ENCODE measurements around the gene ZNF559.
"Not testable (repeated sequence)": the region's sequence is repeated elsewhere in the genome, so short reads cannot be mapped to it uniquely, and the experiment has no call there.

Gene ZNF559

DNA sequence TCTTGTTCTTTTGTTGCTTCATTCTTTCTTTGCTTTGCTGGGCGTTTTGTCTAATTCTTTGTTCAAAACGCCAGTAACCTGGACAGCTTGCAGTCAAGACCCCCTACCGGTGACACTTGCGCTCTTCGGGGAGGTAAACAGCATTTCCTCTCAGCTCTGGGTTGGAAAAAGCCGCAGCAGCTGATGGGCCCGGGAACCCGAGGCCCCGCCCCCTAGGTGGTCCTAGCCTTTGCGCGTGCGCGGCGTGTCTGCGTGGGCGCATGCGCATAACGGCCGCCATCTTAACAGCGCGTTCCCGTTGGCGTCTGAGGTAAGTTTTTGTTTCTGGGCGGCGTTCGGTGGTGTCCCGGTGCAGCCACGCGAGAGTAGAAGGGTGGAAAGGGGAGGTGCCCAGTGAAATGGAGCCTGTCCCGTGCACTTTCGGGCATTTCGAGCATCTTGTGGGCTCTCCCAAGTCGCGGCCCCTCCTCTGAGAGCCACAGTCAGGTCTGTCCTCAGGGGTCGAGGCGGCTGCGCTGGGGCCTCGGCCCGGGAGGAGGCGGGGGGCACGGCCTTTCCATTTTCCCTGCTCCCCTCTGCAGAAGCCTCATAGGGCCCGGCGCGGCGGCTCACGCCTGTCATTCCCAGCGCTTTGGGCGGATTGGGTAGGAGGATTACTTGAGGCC lies at the start of gene ZNF559:
ZNF559 (plus strand) TSS at position 261 of the 665 bp plus-strand sequence. CDS start 14,371 bp downstream, outside the sequence.
- peak; percentile 94 for DNase-seq (ENCODE audit: low read depth)

DNA sequence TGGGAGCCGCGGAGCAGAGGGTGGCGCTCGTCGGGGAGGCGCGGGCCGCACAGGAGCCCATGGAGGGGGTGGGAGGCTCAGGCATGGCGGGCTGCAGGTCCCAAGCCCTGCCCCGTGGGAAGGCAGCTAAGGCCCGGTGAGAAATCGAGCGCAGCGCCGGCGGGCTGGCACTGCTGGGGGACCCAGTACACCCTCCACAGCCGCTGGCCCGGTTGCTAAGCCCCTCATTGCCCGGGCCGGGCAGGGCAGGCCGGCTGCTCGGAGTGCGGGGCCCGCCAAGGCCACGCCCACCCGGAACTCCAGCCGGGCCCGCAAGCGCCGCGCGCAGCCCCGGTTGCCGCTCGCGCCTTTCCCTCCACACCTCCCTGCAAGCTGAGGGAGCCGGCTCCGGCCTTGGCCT lies 40.5 kb upstream of the ZNF559 start:
- not testable (repeated sequence) for DNase-seq (ENCODE audit: low read depth)

DNA sequence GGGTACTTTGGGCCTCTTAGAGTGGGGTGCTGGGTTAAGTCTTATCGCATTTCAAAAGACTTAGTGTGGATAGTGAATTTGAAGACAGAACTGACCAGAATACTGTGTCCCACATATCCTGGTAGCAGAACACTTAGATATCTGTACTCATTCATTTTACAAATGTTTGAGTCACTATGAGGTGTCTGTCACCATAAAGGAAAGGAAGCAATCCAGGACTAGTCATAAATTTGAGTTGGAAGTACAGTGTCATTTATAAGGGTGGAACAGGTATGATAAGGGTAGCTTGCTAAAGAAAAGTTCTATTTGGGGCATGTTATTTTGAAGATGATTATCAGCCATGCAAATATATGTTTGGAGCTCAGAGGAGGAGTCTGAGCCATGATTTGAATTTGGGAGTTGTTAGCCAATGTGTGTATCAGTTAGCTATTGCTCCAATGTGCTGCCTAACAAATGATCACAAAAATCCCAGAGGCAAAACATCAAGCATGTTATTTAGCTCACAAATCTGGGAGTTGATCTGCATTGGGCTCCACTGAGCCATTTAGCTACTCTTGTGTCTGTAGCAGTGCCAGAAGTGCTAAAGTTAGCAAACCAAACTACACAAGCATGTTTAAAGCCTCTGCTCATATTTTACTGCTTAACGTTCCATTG lies 34.6 kb upstream of the ZNF559 start:
- DNase-seq (ENCODE audit: low read depth) = no peak

DNA sequence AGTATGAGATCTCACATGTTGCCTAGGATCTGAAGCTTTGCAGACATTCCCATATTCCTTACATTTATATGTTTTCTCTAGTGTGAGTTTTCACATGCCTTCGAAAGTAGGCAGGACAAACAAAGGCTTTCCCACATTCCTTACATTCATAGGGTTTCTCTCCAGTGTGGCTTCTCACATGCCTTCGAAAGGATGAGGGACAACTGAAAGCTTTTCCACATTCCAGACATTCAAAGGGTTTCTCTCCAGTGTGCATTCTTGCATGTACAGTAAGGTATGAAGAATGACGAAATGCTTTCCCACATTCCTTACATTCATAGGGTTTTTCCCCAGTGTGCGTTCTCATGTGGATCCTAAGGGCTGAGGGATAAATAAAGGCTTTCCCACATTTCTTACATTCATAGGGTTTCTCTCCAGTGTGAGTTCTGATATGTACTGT lies 28.5 kb upstream of the ZNF559 start:
- no peak for DNase-seq (ENCODE audit: low read depth)

DNA sequence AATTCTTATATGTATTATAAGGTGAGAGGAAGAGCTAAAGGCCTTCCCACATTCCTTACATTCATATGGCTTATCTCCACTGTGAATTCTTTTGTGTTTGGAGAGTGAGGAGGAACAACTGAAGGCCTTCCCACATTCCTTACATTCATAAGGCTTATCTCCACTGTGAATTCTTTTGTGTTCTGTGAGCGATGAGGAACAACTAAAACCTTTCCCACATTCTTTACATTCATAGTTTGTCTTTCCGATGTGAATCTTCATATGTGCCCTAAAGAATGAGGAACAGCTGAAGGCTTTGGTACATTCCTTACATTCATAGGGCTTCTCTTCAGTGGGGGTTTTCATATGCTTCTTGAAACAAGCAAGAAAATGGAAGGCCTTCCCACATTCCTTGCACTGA lies 27.6 kb upstream of the ZNF559 start:
- DNase-seq (ENCODE audit: low read depth) = no peak

DNA sequence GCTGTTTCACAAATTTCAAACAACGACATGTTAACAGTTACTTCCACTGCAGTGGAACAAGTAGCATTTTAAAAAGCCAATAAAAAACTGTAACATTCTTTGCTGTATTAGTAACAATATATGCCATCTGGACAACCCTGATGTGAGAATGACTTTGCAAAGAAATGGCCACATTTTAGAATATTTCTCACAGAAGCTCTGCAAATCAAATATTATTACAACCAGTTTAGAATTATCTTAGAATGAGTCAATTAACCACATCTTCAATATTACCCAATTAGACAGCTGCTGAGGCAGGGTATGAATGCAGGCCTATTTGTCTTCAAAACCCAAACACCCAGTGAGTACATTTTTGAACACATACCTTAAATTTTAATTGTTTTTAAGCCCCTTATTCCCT lies 17.5 kb upstream of the ZNF559 start:
- DNase-seq (ENCODE audit: low read depth) = no peak

DNA sequence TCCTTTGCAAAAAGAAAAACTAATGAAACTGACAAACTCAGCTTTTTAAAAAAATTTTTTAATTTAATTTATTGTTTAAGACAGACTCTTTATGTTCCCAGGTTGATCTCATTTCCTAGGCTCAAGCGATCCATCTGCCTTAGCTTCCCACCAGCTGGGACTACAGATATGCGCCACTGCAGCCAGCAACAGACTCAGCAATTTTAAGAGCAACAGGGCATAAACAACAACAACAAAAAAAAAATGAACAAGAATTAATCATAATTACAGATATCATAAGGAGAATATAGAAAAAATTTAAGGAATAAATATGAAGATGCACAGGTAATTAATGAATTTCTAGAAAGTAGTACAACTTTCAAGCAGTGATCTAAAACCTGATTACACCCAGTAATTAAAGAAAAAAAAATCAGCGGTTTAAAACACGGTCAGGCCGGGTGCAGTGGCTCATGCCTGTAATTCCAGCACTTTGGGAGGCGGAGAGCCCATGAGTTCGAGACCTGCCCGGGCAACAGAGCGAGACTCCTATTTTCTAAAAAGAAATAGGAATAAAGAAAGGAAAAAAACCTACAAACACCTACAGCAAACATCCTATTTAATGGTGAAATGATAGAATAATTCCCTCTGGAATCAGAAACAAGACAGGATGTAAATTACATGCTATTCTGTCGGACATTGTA lies 15.7 kb upstream of the ZNF559 start:
- DNase-seq (ENCODE audit: low read depth) = no peak

DNA sequence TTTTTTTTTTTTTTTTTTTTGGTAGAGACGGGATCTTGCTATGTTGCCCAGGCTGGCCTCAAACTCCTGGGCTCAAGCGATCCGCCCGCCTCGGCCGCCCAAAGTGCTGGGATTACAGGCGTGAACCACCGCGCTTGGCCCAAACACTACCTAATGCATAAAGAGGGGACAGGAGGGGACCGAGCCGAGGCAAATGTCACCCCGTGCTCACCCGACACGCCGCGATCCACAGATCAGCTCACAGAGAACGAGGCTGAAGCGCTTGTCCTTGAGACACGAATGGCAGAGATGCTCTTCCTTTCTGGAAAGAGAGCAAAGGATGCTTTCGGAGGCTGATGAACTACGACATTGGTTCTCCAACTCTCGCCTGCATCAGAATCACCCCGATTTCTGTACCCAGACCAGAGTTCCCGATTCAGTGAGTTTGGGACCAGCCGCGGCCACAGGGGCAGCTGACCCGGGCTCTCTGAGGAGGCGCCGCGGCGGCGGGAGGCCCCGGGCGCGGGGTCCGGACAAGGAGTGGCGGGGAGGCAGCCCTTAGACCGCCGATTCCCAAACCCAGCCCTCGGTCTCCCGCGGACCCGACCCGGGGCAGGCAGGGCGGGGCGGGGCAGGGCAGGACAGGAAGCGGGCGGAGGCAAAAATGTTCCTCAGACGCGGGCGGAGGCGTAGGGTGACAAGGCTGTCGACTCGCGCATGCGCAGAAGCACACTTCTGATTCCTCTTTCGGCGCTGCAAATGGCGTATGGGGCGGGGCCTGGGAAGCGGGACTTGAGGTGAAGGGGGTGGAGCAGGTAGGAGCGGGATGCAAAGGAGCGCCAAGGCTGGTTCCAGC lies 14.6 kb upstream of the ZNF559 start, which contains the start of gene ZNF699:
ZNF699 (minus strand) TSS at position 700 of the 835 bp plus-strand sequence. CDS start 4,719 bp downstream, outside the sequence.
- peak; percentile 96 for DNase-seq (ENCODE audit: low read depth)

DNA sequence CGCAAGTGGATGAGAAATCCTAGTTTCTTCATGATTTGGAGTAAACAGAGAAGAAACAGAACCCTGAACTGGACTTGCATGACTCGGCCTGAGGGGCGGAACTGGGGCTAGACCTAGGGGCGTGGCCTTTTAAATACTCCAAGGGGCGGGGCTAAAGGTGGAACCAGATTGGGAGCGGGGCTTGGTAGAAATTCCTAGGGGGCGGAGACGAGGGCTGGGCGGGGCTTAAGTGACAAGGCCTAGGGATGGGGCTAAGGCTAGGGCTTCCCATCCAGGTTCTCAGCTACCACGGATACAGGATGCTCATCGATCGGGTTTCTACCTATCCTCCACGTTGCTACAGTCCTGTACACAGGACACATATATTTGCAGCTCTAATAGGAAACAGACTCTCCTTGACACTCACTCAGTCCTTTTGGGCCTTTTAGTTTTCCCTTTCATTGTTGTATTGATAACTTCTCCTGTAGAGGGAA lies 14.0 kb upstream of the ZNF559 start:
- DNase-seq (ENCODE audit: low read depth) = peak; percentile 85

DNA sequence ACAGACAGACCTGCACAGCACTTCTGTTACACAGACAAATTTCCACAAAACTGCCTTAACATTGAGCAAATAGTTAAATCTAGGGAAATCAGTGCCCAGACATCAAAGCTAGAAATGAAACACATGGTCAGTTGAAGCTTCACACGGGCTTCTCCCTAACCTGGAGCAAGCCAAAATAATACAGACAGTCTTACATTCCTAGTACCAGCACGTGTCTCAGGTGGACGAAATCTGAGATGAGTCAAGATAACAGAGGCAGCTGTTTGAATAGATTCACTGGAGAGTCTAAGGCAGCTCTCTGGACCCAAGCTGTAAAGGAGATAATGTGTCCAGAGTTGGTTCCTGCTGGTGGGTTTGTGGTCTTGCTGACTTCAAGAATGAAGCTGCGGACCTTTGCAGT lies 10.2 kb upstream of the ZNF559 start:
- no peak for DNase-seq (ENCODE audit: low read depth)

DNA sequence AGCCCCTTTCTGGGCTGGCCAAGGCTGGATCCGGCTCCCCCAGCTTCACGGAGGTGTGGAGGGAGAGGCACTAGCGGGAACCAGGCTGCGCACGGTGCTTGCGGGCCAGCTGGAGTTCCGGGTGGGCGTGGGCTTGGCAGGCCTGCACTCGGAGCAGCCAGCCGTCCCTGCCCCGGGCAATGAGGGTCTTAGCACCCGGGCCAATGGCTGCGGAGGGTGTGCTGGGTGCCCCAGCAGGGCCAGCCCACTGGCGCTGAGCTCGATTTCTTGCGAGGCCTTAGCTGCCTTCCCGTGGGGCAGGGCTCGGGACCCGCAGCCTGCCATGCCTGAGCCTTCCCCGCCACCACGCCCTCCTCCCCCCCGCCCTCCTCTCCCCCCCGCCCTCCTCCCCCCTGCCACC lies 2.6 kb upstream of the ZNF559 start:
- DNase-seq (ENCODE audit: low read depth) = no peak

DNA sequence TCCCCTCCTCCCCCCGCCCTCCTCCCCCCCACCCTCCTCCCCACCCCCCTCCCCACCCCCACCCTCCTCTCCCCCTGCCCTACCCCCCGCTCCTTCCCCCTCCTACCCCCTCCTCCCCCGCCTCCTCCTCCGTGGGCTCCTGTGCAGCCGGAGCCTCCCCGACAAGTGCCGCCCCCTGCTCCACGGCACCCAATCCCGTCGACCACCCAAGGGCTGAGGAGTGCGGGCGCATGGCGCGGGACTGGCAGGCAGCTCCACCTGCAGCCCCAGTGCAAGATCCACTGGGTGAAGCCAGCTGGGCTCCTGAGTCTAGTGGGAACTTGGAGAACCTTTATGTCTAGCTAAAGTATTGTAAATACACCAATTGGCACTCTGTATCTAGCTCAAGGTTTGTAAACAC lies 2.2 kb upstream of the ZNF559 start:
- not testable (repeated sequence) for DNase-seq (ENCODE audit: low read depth)

DNA sequence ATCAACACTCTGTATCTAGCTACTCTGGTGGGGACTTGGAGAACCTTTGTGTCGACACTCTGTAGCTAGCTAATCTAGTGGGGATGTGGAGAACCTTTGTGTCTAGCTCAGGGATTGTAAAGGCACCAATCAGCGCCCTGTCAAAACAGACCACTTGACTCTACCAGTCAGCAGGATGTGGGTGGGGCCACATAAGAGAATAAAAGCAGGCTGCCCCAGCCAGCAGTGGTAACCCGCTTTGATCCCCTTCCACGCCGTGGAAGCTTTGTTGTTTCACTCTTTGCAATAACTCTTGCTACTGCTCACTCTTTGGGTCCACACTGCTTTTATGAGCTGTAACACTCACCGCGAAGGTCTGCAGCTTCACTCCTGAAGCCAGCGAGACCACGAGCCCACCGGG lies 1.8 kb upstream of the ZNF559 start:
- not testable (repeated sequence) for DNase-seq (ENCODE audit: low read depth)

DNA sequence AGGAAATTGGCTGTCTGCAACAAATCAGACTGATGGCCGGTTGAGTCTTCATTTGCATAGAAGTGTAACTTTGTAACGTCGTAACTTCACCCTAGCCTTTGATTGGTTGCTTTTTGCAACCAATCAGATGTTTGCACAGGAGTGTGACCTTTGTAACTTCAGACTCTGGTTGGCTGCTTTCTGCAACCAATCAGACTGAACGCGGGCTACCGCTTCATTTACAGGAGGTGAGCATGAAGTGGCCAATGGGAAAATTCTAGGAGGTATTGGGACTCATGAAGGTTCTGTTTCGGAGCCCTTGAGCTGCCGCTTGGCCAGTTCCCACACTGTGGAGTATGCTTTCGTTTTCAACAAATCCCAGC lies 441 bp upstream of the ZNF559 start:
- peak; percentile 65 for DNase-seq (ENCODE audit: low read depth)

DNA sequence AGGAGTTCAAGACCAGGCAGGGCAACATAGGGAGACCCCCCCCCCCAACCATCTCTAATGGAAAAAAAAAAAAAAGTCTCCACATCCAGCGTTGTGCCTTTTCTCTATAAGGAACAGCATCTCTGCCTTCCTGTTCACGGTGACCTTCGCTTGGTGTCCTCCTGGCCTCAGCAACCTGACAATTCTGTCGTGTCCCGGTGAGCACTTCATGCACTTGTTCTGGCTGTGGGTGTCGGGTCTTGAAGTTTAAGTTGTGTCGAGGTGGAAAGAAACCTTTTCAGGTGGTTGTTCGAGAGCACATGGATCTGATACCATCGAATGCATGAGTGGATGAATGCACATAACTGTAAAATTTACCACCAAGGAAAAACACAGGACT lies 594 bp downstream of the ZNF559 start:
- DNase-seq (ENCODE audit: low read depth) = no peak

DNA sequence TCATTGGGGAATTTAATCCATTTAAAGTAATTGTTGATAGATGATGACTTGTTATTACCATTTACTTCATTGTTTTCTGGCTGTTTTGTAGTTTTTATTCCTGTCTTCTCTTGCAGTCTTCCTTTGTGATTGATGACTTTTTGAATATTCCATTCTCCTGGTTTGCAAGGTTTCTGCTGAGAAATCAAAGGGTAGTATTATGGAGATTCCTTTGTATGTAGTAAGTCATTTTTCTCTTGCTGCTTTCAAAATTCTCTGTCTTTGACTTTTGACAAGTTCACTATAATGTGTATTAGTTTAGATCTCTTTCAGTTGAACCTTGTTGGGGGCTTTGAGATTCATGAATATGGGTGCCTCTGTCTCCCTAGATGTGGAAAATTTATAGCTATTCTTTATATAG lies 6.0 kb downstream of the ZNF559 start:
- DNase-seq (ENCODE audit: low read depth) = no peak

DNA sequence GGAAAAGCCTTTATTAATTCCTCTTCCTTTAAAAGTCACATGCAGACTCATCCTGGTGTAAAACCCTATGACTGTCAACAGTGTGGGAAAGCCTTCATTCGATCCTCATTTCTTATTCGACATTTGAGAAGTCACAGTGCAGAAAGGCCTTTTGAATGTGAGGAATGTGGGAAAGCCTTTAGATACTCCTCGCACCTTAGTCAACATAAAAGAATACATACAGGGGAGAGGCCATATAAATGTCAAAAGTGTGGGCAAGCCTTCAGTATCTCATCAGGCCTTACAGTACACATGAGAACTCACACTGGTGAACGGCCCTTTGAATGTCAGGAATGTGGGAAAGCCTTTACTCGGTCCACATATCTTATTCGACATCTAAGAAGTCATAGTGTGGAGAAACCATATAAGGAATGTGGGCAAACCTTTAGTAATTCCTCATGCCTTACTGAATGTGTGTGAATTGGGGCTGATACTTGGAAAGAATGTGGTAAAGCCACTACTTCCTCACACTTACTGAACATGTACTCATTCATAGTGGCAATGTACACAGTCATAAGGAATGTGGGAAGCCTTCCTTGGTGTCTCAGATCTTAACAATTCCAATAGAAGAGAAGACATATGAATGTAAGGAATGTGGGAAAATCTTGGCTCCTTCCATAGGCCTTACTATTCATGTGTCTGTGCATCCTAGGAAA lies 18.8 kb downstream of the ZNF559 start:
- DNase-seq (ENCODE audit: low read depth) = no peak

DNA sequence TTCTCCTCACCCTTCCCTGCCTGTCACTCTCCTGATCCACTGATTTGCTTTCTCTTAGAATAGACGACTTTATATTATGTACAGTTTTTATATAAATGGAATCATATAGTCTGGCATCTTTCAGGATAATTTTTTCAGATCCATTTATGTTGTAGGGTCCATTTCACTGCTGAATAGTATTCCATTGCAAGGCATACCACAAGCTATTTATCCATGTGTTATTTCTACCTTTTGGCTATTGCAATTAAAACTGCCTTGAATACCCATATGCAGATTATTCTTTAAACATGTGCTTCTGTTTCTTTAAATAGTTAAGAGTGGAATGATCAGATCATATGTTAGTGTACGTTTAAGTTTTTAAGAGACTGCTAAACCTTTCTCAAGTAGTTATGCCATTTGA lies 21.0 kb downstream of the ZNF559 start:
- DNase-seq (ENCODE audit: low read depth) = no peak

DNA sequence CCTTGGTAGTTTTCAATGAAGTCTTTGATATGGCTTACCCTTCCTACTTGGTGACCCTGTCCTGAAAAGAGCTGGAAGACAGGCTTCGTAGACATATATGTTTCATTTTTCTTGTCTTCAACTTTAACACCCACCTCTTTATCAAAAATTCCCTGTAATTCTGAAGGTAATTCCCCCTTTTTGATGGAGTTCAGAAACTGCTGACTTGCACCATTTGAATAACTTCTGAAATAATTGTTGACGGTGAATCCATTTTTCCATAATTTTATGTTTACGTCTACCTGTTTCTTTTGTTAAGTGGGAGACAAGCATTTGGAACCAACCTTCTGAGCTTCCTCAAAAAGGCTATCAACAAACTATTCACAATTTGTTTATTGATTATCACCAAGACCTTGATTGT lies 24.3 kb downstream of the ZNF559 start:
- no peak for DNase-seq (ENCODE audit: low read depth)

DNA sequence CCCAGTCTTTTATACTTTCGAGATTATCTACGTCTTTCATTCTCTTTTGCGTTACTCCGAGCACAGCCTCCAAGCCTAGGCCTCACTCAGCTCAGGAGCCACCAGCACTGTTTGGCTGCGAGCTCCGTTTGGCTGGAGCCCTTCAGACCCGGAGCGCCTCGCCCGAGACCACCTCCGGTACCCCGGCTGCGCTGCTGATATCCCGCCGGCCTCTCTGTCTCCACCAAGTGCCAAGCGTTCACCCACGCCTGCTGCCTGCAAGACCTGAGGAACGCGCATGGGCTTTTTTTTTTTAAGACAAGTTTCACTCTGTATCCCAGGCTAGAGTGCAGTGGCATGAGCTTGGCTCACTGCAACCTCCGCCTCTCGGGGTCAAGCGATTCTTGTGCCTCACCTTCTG lies 24.7 kb downstream of the ZNF559 start:
- no peak for DNase-seq (ENCODE audit: low read depth)

DNA sequence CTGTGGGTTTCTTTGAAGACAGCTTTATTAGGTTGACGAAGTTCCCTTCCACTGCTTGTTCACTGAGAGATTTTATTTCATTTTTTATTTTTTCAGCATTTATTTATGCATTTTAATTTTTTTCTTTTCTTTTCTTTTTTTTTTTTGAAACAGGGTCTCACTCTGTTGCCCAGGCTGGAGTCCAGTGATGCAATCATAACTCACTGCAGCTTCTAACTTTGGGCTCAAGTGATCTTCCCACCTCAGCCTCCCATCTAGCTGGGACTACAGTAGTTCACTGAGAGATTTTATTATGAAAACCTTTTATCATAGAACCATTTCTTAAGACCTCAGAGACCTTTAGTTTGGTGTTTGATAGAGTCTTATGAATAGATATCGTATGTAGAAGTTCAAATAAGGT lies 28.5 kb downstream of the ZNF559 start:
- DNase-seq (ENCODE audit: low read depth) = no peak

DNA sequence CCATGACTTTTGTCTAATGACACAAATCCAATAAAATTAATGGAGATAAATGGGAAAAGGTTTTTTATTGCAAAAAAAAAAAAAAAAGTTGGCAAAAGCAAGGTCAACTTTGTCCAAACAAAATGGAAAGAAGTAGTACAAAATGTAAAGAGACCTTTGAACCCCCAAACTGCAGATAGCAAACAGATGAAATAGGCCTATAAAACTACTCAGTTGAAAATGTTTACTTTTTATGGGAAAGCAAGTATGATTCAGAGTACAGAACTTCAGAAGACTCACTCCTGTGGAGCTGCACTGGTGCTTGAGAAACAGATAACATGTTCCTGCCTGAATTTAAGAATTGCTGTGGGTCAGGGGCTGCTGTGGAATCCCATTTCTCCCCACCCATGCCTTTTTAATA lies 29.0 kb downstream of the ZNF559 start:
- no peak for DNase-seq (ENCODE audit: low read depth)
